Mesothelial cell of epicardium (in vitro differentiated cells): ENCODE data around the gene OTOF. TPM values are rescaled to one million over a fixed set of nuclear protein-coding genes. Genes with fewer than 3 reads are reported as not detected.

Source experiments
- DNase-seq, 2 experiments: peaks; one replicate each; pipeline ENCODE4 v3.0.0; 2021; ENCODE audit warnings: low spot score in 2 of 2; ENCODE audit not compliant: unreplicated experiment in 2 of 2
- H3K27ac Mint-ChIP-seq: 2 replicates; pipeline ENCODE4 v1.8.0; 2021; ENCODE audit warnings: mixed read lengths
- H3K27me3 Mint-ChIP-seq: 2 replicates; pipeline ENCODE4 v1.8.0; 2021; ENCODE audit warnings: low read depth, mixed read lengths
- H3K36me3 Mint-ChIP-seq: 2 replicates; pipeline ENCODE4 v1.8.0; 2021; ENCODE audit warnings: mixed read lengths
- H3K4me1 Mint-ChIP-seq: 2 replicates; pipeline ENCODE4 v1.8.0; 2021; ENCODE audit warnings: mixed read lengths
- H3K4me3 Mint-ChIP-seq: 2 replicates; pipeline ENCODE4 v1.8.0; 2021; ENCODE audit warnings: mild to moderate bottlenecking, moderate library complexity, mixed read lengths
- H3K9me3 Mint-ChIP-seq: 2 replicates; pipeline ENCODE4 v1.8.0; 2021; ENCODE audit warnings: mixed read lengths
- CTCF ChIP-seq: fragments of 200-600 bp; sonication (generic); IDR thresholded peaks from one replicate; pipeline ENCODE4 v1.5.0; 2021; ENCODE audit warnings: antibody characterized with exemption; ENCODE audit not compliant: unreplicated experiment
- total RNA-seq: library from RNA; stranded (reverse); gene quantifications from 3 replicates; pipeline ENCODE4 v1.2.1, GENCODE V29; 2021

OTOF gene
- total RNA-seq, 1 donor from 2014 or later: 0.16 TPM

- Mint-ChIP-seq H3K27ac (peak overlapping the region; percentile 45), H3K27me3 (no peaks in the 10 kb centered on the region), H3K9me3 (peaks cover 6% of the 10 kb centered on the region), H3K4me1 (peaks cover 23% of the 10 kb centered on the region), H3K36me3 (no peaks in the 10 kb centered on the region), H3K4me3 (no peak overlapping the region)
- no peak for DNase-seq
- TF ChIP-seq CTCF: no peak
Observed at GRCh38 chr2:26429779-26430578, 47.9 kb downstream of the OTOF start.

- Mint-ChIP-seq H3K9me3 (peaks cover 6% of the 10 kb centered on the region), H3K27ac (no peak overlapping the region), H3K27me3 (no peaks in the 10 kb centered on the region), H3K4me3 (no peak overlapping the region), H3K36me3 (no peaks in the 10 kb centered on the region), H3K4me1 (peaks cover 23% of the 10 kb centered on the region)
- no peak for DNase-seq
- no peak for TF ChIP-seq CTCF
Observed at GRCh38 chr2:26428846-26429245, 49.1 kb downstream of the OTOF start.

- Mint-ChIP-seq H3K9me3 (peaks cover 6% of the 10 kb centered on the region), H3K4me1 (no peaks in the 10 kb centered on the region), H3K4me3 (no peak overlapping the region), H3K36me3 (no peaks in the 10 kb centered on the region), H3K27me3 (no peaks in the 10 kb centered on the region), H3K27ac (no peak overlapping the region)
- DNase-seq: no peak
- TF ChIP-seq CTCF: no peak
Observed at GRCh38 chr2:26424221-26424620, 53.7 kb downstream of the OTOF start.

DNA sequence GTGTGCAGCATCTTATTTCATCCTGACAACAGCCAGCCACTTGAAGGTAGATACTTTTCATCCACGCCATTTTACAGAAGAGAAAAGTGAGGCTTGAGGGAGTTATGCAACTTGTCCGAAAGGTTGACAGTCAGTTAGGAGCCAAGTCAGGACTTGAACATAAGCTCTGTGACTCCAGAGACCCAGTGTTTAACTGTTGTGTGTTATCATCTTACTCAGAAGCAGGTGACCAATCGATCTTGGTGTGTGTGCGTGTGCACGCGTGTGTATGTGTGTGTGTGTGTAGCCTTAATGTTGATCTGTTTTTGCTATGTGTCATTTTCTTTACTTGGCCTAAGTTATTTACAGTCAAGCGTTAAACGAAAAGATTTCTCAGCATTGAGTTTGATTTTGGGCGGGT, 54.2 kb downstream of the OTOF start:
- no peak for DNase-seq
- Mint-ChIP-seq H3K27me3 (no peaks in the 10 kb centered on the region), H3K4me3 (no peak overlapping the region), H3K9me3 (peaks cover 6% of the 10 kb centered on the region), H3K27ac (no peak overlapping the region), H3K4me1 (no peaks in the 10 kb centered on the region), H3K36me3 (no peaks in the 10 kb centered on the region)
- no peak for TF ChIP-seq CTCF

GRCh38 chr2:26422947-26423629, 54.8 kb downstream of the OTOF start:
- no peak overlapping the region for H3K4me3 Mint-ChIP-seq
- no peak for DNase-seq
- no peaks in the 10 kb centered on the region for H3K27me3 Mint-ChIP-seq
- no peaks in the 10 kb centered on the region for H3K36me3 Mint-ChIP-seq
- no peak overlapping the region for H3K27ac Mint-ChIP-seq
- TF ChIP-seq CTCF: no peak
- no peaks in the 10 kb centered on the region for H3K4me1 Mint-ChIP-seq
- H3K9me3 Mint-ChIP-seq: peaks cover 6% of the 10 kb centered on the region
